Activated T-helper 2 cell treated with anti-CD3 and anti-CD28 coated beads, Interferon-gamma antibody, Interleukin-2, Interleukin-4, amounts not matched to agents 10 μg/mL and 5 μg/mL and 100 μg/mL, durations not matched to agents 14 hours and 24 hours and 36 hours (primary cell): ENCODE data around the gene ARHGEF40. TPM values are rescaled to one million over a fixed set of nuclear protein-coding genes. Genes with fewer than 3 reads are reported as not detected.

ENCODE experiments used
- DNase-seq: peaks from one replicate; pipeline ENCODE4 v3.0.0; 2021; ENCODE audit warnings: low spot score
- H3K27ac Mint-ChIP-seq: one replicate; pipeline ENCODE4 v1.8.0; 2021; ENCODE audit warnings: mixed read lengths
- H3K27me3 Mint-ChIP-seq: one replicate; pipeline ENCODE4 v1.8.0; 2021; ENCODE audit warnings: low read depth, mixed read lengths
- H3K36me3 Mint-ChIP-seq: one replicate; pipeline ENCODE4 v1.8.0; 2021; ENCODE audit warnings: low read depth, mixed read lengths
- H3K4me1 Mint-ChIP-seq: one replicate; pipeline ENCODE4 v1.8.0; 2021; ENCODE audit warnings: low read depth, mixed read lengths
- H3K4me3 Mint-ChIP-seq: one replicate; pipeline ENCODE4 v1.8.0; 2021; ENCODE audit warnings: low read depth, mild to moderate bottlenecking, moderate library complexity, mixed read lengths
- H3K9me3 Mint-ChIP-seq: one replicate; pipeline ENCODE4 v1.8.0; 2021; ENCODE audit warnings: mixed read lengths
- intact Hi-C: fragments of 100-400 bp; cut with micrococcal nuclease; formaldehyde crosslinking; loops from one replicate; pipeline ENCODE4 v1.15.1; 2023
- total RNA-seq: library from RNA; stranded (reverse); gene quantifications from 2 replicates; pipeline ENCODE4 v1.2.3, GENCODE V29; 2022

The ARHGEF40 gene
- total RNA-seq, 1 donor from 2014 or later, result 0.05 TPM

GRCh38 chr14:21113369-21113768 lies 43.3 kb downstream of the ARHGEF40 start:
- no peak for DNase-seq
- H3K36me3 Mint-ChIP-seq, result no peaks in the 10 kb centered on the region
- intact Hi-C loops, result no loop called here
- H3K27ac Mint-ChIP-seq, result no peak overlapping the region
- H3K9me3 Mint-ChIP-seq, result no peaks in the 10 kb centered on the region
- H3K4me1 Mint-ChIP-seq, result peaks cover 11% of the 10 kb centered on the region
- no peak overlapping the region for H3K4me3 Mint-ChIP-seq
- H3K27me3 Mint-ChIP-seq, result no peaks in the 10 kb centered on the region

- intact Hi-C loops, result no loop called here
- no peaks in the 10 kb centered on the region for H3K36me3 Mint-ChIP-seq
These were observed 48.8 kb downstream of the ARHGEF40 start for GRCh38 chr14:21118933-21119332.

GRCh38 chr14:21120686-21121085 lies 50.6 kb downstream of the ARHGEF40 start:
- peaks cover 4% of the 10 kb centered on the region for H3K4me1 Mint-ChIP-seq
- no peaks in the 10 kb centered on the region for H3K9me3 Mint-ChIP-seq
- DNase-seq, result no peak
- no peaks in the 10 kb centered on the region for H3K36me3 Mint-ChIP-seq
- H3K4me3 Mint-ChIP-seq, result no peak overlapping the region
- intact Hi-C loops, result no loop called here
- H3K27me3 Mint-ChIP-seq, result no peaks in the 10 kb centered on the region
- no peak overlapping the region for H3K27ac Mint-ChIP-seq

More at GRCh38 chr14:21118933-21119332, 48.8 kb downstream of the ARHGEF40 start:
- Mint-ChIP-seq H3K27me3 (no peaks in the 10 kb centered on the region), H3K4me1 (peaks cover 4% of the 10 kb centered on the region), H3K27ac (no peak overlapping the region), H3K4me3 (no peak overlapping the region), H3K9me3 (no peaks in the 10 kb centered on the region)
- DNase-seq, result no peak

GRCh38 chr14:21121122-21121521 lies 51.0 kb downstream of the ARHGEF40 start:
- Mint-ChIP-seq H3K4me3 (no peak overlapping the region), H3K27me3 (peaks cover 1% of the 10 kb centered on the region), H3K36me3 (no peaks in the 10 kb centered on the region), H3K27ac (no peak overlapping the region), H3K4me1 (peaks cover 4% of the 10 kb centered on the region), H3K9me3 (no peaks in the 10 kb centered on the region)
- no peak for DNase-seq
- intact Hi-C loops, result no loop called here

GRCh38 chr14:21123429-21123828 lies 53.3 kb downstream of the ARHGEF40 start:
- intact Hi-C loops, result no loop called here
- Mint-ChIP-seq H3K9me3 (no peaks in the 10 kb centered on the region), H3K27me3 (peaks cover 17% of the 10 kb centered on the region), H3K27ac (no peak overlapping the region), H3K4me3 (no peak overlapping the region), H3K4me1 (peaks cover 4% of the 10 kb centered on the region), H3K36me3 (no peaks in the 10 kb centered on the region)
- DNase-seq, result no peak

- DNase-seq, result no peak
- intact Hi-C loops, result no loop called here
- Mint-ChIP-seq H3K4me1 (no peaks in the 10 kb centered on the region), H3K36me3 (no peaks in the 10 kb centered on the region), H3K27ac (no peak overlapping the region), H3K27me3 (peaks cover 8% of the 10 kb centered on the region), H3K9me3 (no peaks in the 10 kb centered on the region), H3K4me3 (no peak overlapping the region)
These were observed 63.8 kb downstream of the ARHGEF40 start for GRCh38 chr14:21133901-21134300.

- Mint-ChIP-seq H3K36me3 (no peaks in the 10 kb centered on the region), H3K4me1 (no peaks in the 10 kb centered on the region), H3K27me3 (peaks cover 4% of the 10 kb centered on the region), H3K9me3 (no peaks in the 10 kb centered on the region), H3K4me3 (no peak overlapping the region), H3K27ac (no peak overlapping the region)
- DNase-seq, result no peak
- intact Hi-C loops, result no loop called here
These were observed 65.9 kb downstream of the ARHGEF40 start for GRCh38 chr14:21136024-21136423.

Other genes starting within 250 kb of the ARHGEF40 start
- not detected in 2 replicates for gene RNASE3, start 178.9 kb upstream of the ARHGEF40 start, total RNA-seq
- gene RNASE2, start 114.8 kb upstream of the ARHGEF40 start, total RNA-seq, result not detected in 2 replicates
- 93.7 and 102 TPM in 2 replicates for gene METTL17, start 80.3 kb upstream of the ARHGEF40 start, total RNA-seq
- gene SLC39A2, start 71.0 kb upstream of the ARHGEF40 start, total RNA-seq, result 0.18 and 0.30 TPM in 2 replicates
- 1.1 and 1.8 TPM in 2 replicates for gene NDRG2, start 45.2 kb upstream of the ARHGEF40 start, total RNA-seq
- not detected in 2 replicates for gene TPPP2, start 40.1 kb upstream of the ARHGEF40 start, total RNA-seq
- not detected in 2 replicates for gene RNASE13, start 35.5 kb upstream of the ARHGEF40 start, total RNA-seq
- not detected in 2 replicates for gene RNASE7, start 27.9 kb upstream of the ARHGEF40 start, total RNA-seq
- not detected in 2 replicates for gene RNASE8, start 12.5 kb upstream of the ARHGEF40 start, total RNA-seq
- gene ZNF219, start 28.4 kb downstream of the ARHGEF40 start, total RNA-seq, result 9.4 and 11.0 TPM in 2 replicates
- not detected in 2 replicates for gene TMEM253, start 30.8 kb downstream of the ARHGEF40 start, total RNA-seq
- not detected in 2 replicates for gene OR5AU1, start 85.8 kb downstream of the ARHGEF40 start, total RNA-seq
- 972 and 976 TPM in 2 replicates for gene HNRNPC, start 199.1 kb downstream of the ARHGEF40 start, total RNA-seq
- gene RPGRIP1, start 209.8 kb downstream of the ARHGEF40 start, total RNA-seq, result not detected in 2 replicates